Activated T-cell treated with anti-CD3 and anti-CD28 coated beads for 1 hour (primary cell): ENCODE measurements around the gene TFEC.

Source experiments
- DNase-seq: peaks from one replicate; pipeline ENCODE4 v3.0.0-alpha.2; 2020; ENCODE audit warnings: low read depth

TFEC gene

GRCh38 chr7:115924411-115924810 is 106.2 kb downstream of the TFEC start:
- no peak for DNase-seq

- DNase-seq: no peak
These were observed 110.2 kb downstream of the TFEC start for GRCh38 chr7:115920367-115920766.

- no peak for DNase-seq
These were observed 115.6 kb downstream of the TFEC start for GRCh38 chr7:115914951-115915350.

- DNase-seq: no peak
These were observed 119.1 kb downstream of the TFEC start for GRCh38 chr7:115911465-115911864.

- DNase-seq: no peak
These were observed 119.9 kb downstream of the TFEC start for GRCh38 chr7:115910541-115911164.

GRCh38 chr7:115906731-115907130 is 123.8 kb downstream of the TFEC start:
- no peak for DNase-seq

- DNase-seq: no peak
These were observed 140.9 kb downstream of the TFEC start for GRCh38 chr7:115889669-115889984.

- no peak for DNase-seq
These were observed 141.4 kb downstream of the TFEC start for GRCh38 chr7:115888981-115889668.

- DNase-seq: no peak
These were observed 145.0 kb downstream of the TFEC start for GRCh38 chr7:115885550-115885949.
